SK-N-DZ (cell line): Measurements from ENCODE around the gene ARHGAP15.
"Not testable (repeated sequence)": the region's sequence is repeated elsewhere in the genome, so short reads cannot be mapped to it uniquely, and the experiment has no call there.

Experiments used
- DNase-seq: peaks from one replicate; pipeline ENCODE4 v3.0.0-alpha.2; 2015; ENCODE audit warnings: low spot score

ARHGAP15 gene

GRCh38 chr2:143526498-143526897 lies 397.3 kb downstream of the ARHGAP15 start:
- DNase-seq: no peak

- DNase-seq: no peak
Observed at GRCh38 chr2:143528021-143528420, 398.8 kb downstream of the ARHGAP15 start.

DNA sequence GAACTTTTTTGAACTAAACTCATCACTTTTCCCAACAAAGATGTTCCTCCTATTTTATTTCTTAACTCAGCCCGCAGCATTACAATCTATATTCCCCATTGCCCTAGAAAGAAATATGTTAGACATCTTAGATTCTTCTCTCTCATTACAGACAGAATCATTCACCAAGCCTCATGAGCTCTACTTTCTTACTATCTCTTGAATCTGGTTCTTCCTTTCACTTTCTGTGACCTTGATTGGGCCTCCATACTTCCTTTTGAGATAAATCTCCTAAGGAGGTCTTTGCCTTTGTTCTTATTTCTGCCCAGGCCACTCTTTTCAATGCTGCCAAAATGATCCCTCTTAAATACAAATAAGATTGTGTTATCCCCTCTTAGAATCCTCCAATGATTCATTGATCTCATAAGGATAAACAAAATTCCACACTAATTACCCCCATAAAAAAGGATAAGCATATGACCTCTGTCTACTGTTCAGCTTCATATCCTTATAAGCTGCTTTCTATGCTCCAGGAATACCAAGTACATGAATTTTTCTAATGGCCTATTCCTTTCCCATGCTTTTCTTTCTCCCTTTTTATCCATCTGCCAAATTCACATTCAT lies 400.0 kb downstream of the ARHGAP15 start:
- DNase-seq: no peak

GRCh38 chr2:143530758-143531157 lies 401.5 kb downstream of the ARHGAP15 start:
- no peak for DNase-seq

- no peak for DNase-seq
Observed at GRCh38 chr2:143532061-143532460, 402.8 kb downstream of the ARHGAP15 start.

DNA sequence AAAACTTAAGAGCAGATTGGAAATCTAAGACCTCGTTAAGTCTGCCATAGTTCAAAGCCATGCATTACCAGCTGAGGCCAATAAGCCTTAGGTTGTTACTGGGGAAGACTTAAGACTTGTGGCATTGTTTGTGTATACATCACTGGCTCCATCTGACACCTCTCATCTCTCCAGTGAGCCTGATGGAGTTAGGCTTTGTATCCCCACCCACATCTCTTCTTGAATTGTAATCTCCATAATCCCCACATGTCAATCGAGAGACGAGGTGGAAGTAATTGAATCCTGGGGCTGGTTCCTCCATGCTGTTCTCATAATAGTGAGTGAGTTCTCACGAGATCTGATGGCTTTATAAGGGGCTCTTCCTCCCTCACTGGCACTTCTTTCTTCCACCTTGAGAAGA lies 404.6 kb downstream of the ARHGAP15 start:
- DNase-seq: no peak

- DNase-seq: no peak
Observed at GRCh38 chr2:143535802-143536201, 406.6 kb downstream of the ARHGAP15 start.

- DNase-seq: not testable (repeated sequence)
Observed at GRCh38 chr2:143541899-143542298, 412.7 kb downstream of the ARHGAP15 start.

DNA sequence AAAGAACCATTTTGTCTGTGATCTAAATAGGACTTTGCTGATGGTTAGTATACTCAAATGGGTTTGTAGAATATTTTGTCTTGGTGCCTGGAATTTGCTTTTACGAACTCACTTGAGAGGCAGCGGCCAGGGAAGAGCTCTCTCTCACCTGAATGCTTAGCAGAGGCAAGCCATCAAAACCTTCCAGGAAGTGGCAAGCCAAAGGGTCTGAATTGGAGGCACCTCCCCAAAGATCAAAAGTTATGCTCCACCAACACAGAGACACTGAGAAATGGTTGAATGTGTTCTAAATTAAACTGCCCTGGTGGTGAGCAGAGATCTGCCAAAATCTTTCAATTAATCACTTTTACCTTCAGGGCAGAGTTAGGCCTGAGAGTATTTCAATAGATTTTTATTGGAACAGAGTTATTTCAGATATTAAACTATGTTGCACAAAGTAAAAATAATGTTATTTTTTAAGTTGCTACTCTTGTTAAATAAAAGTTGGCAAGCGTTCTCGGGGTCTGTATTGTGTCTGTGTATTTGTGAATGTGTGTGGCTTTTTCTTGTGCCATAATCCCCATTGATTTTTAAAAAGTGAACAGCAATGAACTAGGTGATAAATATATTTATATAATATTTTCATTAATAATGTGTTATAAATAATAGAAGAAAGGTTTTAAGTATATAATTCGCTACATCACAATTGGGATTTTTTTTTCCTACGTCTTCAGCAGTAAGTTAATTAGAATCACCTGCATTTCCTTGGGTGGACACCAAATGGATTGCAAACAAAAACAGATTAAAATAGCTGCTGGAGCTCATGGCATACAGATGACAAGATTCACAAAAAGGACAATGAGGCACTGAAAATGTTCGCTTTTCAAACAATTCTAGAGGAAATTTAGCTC lies 416.1 kb downstream of the ARHGAP15 start:
- DNase-seq: no peak

- no peak for DNase-seq
Observed at GRCh38 chr2:143545949-143546255, 416.7 kb downstream of the ARHGAP15 start.

DNA sequence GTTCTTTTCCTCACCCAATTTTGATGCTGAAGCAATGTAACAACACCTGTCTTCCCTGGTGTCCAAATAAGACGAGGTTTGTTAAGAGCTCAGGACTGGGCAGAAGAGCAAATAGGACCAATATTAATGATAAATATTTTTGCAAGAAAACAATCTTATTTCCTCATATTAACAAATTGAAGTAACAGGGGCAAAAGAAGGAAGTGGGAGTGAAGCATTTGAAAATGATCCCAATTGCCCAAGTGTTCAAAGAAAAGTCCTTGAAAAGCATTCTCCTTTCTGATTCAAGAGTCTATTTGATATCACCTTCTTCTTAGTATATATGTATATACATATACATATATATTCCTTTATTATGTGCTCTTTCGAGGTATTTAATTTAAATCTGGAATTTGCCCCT lies 418.8 kb downstream of the ARHGAP15 start:
- no peak for DNase-seq

GRCh38 chr2:143550500-143550899 lies 421.3 kb downstream of the ARHGAP15 start:
- no peak for DNase-seq

- DNase-seq: no peak
Observed at GRCh38 chr2:143551971-143552650, 422.9 kb downstream of the ARHGAP15 start.

GRCh38 chr2:143553261-143553660 lies 424.0 kb downstream of the ARHGAP15 start:
- peak; percentile 13 for DNase-seq

GRCh38 chr2:143558665-143559064 lies 429.4 kb downstream of the ARHGAP15 start:
- DNase-seq: no peak

DNA sequence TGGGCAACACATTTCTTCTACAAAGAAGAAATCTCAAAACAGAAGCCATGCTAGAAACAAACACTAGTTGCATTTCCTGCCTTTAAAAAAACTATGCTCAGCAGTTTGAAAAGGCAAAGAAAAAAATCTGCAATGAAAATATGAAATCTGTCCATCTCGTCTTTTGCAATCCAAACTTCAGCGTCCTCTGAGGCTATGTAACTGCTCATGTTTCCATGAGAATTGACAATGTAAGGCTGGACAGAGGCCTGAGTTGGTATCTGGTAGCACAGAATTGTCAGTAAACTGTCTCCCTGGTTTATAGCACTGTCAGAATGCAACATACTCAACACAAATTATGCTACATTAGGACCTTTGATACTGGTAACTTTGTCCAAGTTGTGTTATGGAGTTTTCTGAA lies 429.9 kb downstream of the ARHGAP15 start:
- no peak for DNase-seq

GRCh38 chr2:143560724-143561123 lies 431.5 kb downstream of the ARHGAP15 start:
- no peak for DNase-seq

GRCh38 chr2:143564419-143564818 lies 435.2 kb downstream of the ARHGAP15 start:
- DNase-seq: no peak

DNA sequence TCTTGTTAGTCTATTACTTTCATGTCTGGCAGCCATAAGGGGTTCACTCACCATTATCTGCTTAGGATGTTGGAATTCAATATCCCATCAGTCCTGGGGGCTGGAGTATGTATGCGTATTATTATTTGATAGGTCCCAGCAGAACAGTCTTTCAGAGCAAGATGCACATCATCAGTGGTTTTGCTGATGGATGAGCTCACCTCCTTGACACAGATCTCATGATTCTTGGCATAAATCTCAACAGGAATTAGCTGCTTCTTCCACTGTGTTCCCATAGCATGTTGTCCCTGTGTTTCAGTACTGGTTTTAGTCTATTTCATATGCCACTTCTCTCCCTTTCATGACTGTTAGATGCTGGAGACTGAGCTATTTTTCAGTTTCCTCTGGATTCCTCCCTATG lies 442.5 kb downstream of the ARHGAP15 start:
- DNase-seq: no peak

- DNase-seq: no peak
Observed at GRCh38 chr2:143572421-143572820, 443.2 kb downstream of the ARHGAP15 start.

- no peak for DNase-seq
Observed at GRCh38 chr2:143574069-143574468, 444.9 kb downstream of the ARHGAP15 start.

DNA sequence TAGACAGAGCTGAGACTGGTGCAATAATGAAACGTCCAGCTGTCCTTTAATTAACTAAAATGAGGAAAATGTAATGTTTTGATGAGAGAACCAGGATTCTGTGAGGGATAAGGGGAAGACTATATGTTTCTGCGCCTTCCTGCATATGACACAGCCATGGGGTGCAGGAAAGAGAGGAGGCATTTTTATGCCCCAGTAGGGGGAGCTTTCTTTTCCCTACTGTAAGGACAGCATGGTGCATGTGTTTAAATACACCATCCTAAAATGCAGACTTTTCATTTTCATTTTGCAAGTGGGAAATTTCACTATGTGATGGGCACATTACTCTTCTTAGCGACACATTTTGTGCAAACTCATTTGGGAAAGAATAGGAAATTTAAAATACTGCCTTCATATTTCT lies 446.1 kb downstream of the ARHGAP15 start:
- no peak for DNase-seq

DNA sequence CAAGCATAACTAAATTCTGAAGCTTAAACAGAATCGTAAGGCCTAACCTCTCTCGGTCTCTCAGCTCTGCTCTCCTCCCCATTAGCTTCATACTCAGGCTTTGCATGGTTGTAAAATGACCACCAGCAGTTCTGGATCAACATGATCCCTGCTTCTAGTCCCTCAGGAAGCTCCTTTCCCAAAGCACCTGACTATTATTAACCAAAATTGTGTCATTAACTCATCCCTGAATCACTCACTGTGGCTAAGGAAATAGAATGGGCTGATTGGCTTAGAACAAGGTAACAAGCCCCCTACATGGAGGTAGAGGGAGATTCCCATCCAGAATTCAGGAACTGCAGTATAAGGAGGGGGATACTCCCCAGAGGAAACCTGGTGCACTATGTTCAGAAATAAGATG lies 448.3 kb downstream of the ARHGAP15 start:
- no peak for DNase-seq
